H9 (cell line): Measurements from ENCODE around the gene HSPB8. TPM values are rescaled to one million over a fixed set of nuclear protein-coding genes. Genes with fewer than 3 reads are reported as not detected.

Experiments
- DNase-seq: peaks from one replicate; pipeline ENCODE4 v3.0.0-alpha.2; 2017
- H2AFZ ChIP-seq: one replicate; pipeline ENCODE4 v1.6.1; 2013; ENCODE audit warnings: mild to moderate bottlenecking, low read length, control low read depth, moderate library complexity
- H2AK5ac ChIP-seq: 2 replicates; pipeline ENCODE4 v1.6.1; 2013; ENCODE audit warnings: low read length, control low read depth, mixed read lengths; ENCODE audit not compliant: insufficient read length
- H2BK120ac ChIP-seq: one replicate; pipeline ENCODE4 v1.6.1; 2013; ENCODE audit warnings: low read depth, mild to moderate bottlenecking, low read length, control low read depth, inconsistent platforms; ENCODE audit not compliant: poor library complexity, severe bottlenecking
- H2BK12ac ChIP-seq: 2 replicates; pipeline ENCODE4 v1.6.1; 2013; ENCODE audit warnings: low read length, control low read depth, mixed read lengths, low read depth; ENCODE audit not compliant: insufficient read length
- H2BK15ac ChIP-seq: 2 replicates; pipeline ENCODE4 v1.6.1; 2013; ENCODE audit warnings: low read depth, low read length, control low read depth
- H2BK20ac ChIP-seq: one replicate; pipeline ENCODE4 v1.6.1; 2013; ENCODE audit warnings: low read depth, mild to moderate bottlenecking, low read length, control low read depth, inconsistent platforms; ENCODE audit not compliant: poor library complexity, severe bottlenecking
- H2BK5ac ChIP-seq: 2 replicates; pipeline ENCODE4 v1.6.1; 2013; ENCODE audit warnings: low read length, control low read depth, mixed read lengths; ENCODE audit not compliant: insufficient read length
- H3K14ac ChIP-seq: 2 replicates; pipeline ENCODE4 v1.6.1; 2013; ENCODE audit warnings: low read length, control low read depth; ENCODE audit not compliant: insufficient read depth
- H3K18ac ChIP-seq: 2 replicates; pipeline ENCODE4 v1.6.1; 2013; ENCODE audit warnings: low read depth, mild to moderate bottlenecking, mixed read lengths, low read length, control low read depth; ENCODE audit not compliant: insufficient read length
- H3K23ac ChIP-seq: 2 replicates; pipeline ENCODE4 v1.6.1; 2013; ENCODE audit warnings: low read length, control low read depth, mixed read lengths, low read depth; ENCODE audit not compliant: insufficient read length
- H3K23me2 ChIP-seq: 2 replicates; pipeline ENCODE4 v1.6.1; 2013; ENCODE audit warnings: low read depth, mild to moderate bottlenecking, mixed read lengths, low read length, control low read depth; ENCODE audit not compliant: insufficient read length, poor library complexity, severe bottlenecking
- H3K27ac ChIP-seq: 2 replicates; pipeline ENCODE4 v1.5.1; 2013; ENCODE audit warnings: low read length, control low read depth, mixed read lengths, low read depth; ENCODE audit not compliant: insufficient read length
- H3K27me3 ChIP-seq: 2 replicates; pipeline ENCODE4 v1.6.1; 2013; ENCODE audit warnings: low read length, control low read depth, inconsistent platforms; ENCODE audit not compliant: insufficient read depth
- H3K4ac ChIP-seq: 2 replicates; pipeline ENCODE4 v1.6.1; 2013; ENCODE audit warnings: low read depth, mild to moderate bottlenecking, control low read depth, inconsistent platforms, low read length, moderate library complexity
- H3K4me1 ChIP-seq: 2 replicates; pipeline ENCODE4 v1.6.1; 2013; ENCODE audit warnings: low read length, control low read depth, inconsistent platforms; ENCODE audit not compliant: insufficient read depth
- H3K4me2 ChIP-seq: 2 replicates; pipeline ENCODE4 v1.6.1; 2013; ENCODE audit warnings: low read length, control low read depth, mixed read lengths; ENCODE audit not compliant: insufficient read length, insufficient read depth
- H3K56ac ChIP-seq: 2 replicates; pipeline ENCODE4 v1.6.1; 2013; ENCODE audit warnings: low read depth, mild to moderate bottlenecking, mixed read lengths, low read length, control low read depth; ENCODE audit not compliant: insufficient read length
- H3K79me1 ChIP-seq: 2 replicates; pipeline ENCODE4 v1.6.1; 2013; ENCODE audit warnings: low read depth, mild to moderate bottlenecking, moderate library complexity, low read length, control low read depth, inconsistent platforms; ENCODE audit not compliant: insufficient read depth, poor library complexity, severe bottlenecking
- H3K79me2 ChIP-seq: 2 replicates; pipeline ENCODE4 v1.6.1; 2013; ENCODE audit warnings: low read length, control low read depth, inconsistent platforms; ENCODE audit not compliant: insufficient read depth
- H3K9ac ChIP-seq: 2 replicates; pipeline ENCODE4 v1.6.1; 2013; ENCODE audit warnings: low read length, control low read depth, mixed read lengths; ENCODE audit not compliant: insufficient read length; ENCODE audit errors: extremely low read depth
- H3K9me3 ChIP-seq: one replicate; pipeline ENCODE4 v1.6.1; 2013; ENCODE audit warnings: low read depth, low read length, inconsistent platforms; ENCODE audit not compliant: control insufficient read depth
- H3T11ph ChIP-seq: one replicate; pipeline ENCODE4 v1.6.1; 2013; ENCODE audit warnings: mild to moderate bottlenecking, low read length, control low read depth, inconsistent platforms
- H4K20me1 ChIP-seq: one replicate; pipeline ENCODE4 v1.6.1; 2013; ENCODE audit not compliant: control insufficient read depth, insufficient read length, insufficient read depth
- H4K5ac ChIP-seq: 2 replicates; pipeline ENCODE4 v1.6.1; 2013; ENCODE audit warnings: low read depth, mild to moderate bottlenecking, mixed read lengths, low read length, control low read depth; ENCODE audit not compliant: insufficient read length
- H4K8ac ChIP-seq: replicated peaks from 2 replicates; pipeline ENCODE4 v1.6.1; 2013; ENCODE audit warnings: low read length, control low read depth, mixed read lengths, low read depth; ENCODE audit not compliant: insufficient read length
- H4K91ac ChIP-seq: 2 replicates; pipeline ENCODE4 v1.6.1; 2013; ENCODE audit warnings: low read depth, mild to moderate bottlenecking, moderate library complexity, mixed read lengths, low read length, control low read depth; ENCODE audit not compliant: insufficient read length
- H3K27ac Mint-ChIP-seq, 3 experiments: 2 replicates in 2 of 3; 3 replicates in 1 of 3; pipeline ENCODE4 v1.8.0; 2020 to 2021; ENCODE audit warnings: mixed read lengths in 3 of 3, mild to moderate bottlenecking in 1 of 3, moderate library complexity in 1 of 3
- H3K27me3 Mint-ChIP-seq: 2 replicates; pipeline ENCODE4 v1.8.0; 2021; ENCODE audit warnings: low read depth, mild to moderate bottlenecking, moderate library complexity, mixed read lengths
- H3K36me3 Mint-ChIP-seq, 3 experiments: 2 replicates in 2 of 3; 3 replicates in 1 of 3; pipeline ENCODE4 v1.8.0; 2020 to 2021; ENCODE audit warnings: low read depth in 3 of 3, mixed read lengths in 3 of 3; ENCODE audit not compliant: insufficient read depth in 1 of 3
- H3K4me1 Mint-ChIP-seq, 2 experiments: 2 replicates each; pipeline ENCODE4 v1.8.0; 2020; ENCODE audit warnings: mixed read lengths in 2 of 2
- H3K4me3 Mint-ChIP-seq, 2 experiments: 2 replicates in 1 of 2; 3 replicates in 1 of 2; pipeline ENCODE4 v1.8.0; 2020 to 2021; ENCODE audit warnings: mild to moderate bottlenecking in 2 of 2, mixed read lengths in 2 of 2, moderate library complexity in 1 of 2
- H3K9me3 Mint-ChIP-seq, 2 experiments: 2 replicates in 1 of 2; 3 replicates in 1 of 2; pipeline ENCODE4 v1.8.0; 2020; ENCODE audit warnings: mild to moderate bottlenecking in 2 of 2, mixed read lengths in 2 of 2, moderate library complexity in 1 of 2
- CTCF ChIP-seq: fragments of 200-600 bp; sonication (generic); conservative IDR thresholded peaks from 3 replicates; pipeline ENCODE4 v1.8.0; 2021; ENCODE audit warnings: antibody characterized with exemption, mild to moderate bottlenecking
- WGBS: extraction: QIAGEN DNeasy Blood & Tissue Kit; methylation state at CpG from one replicate; pipeline ENCODE4 v1.1.7; 2013; ENCODE audit warnings: missing lambda C conversion rate, low lambda C conversion rate, mixed read lengths; ENCODE audit not compliant: insufficient read length; ENCODE audit errors: extremely low coverage; 5-methylcytosine and 5-hydroxymethylcytosine counted together
- total RNA-seq: library from RNA; stranded (reverse); gene quantifications from 2 replicates; pipeline ENCODE4 v1.2.1, GENCODE V29; 2021

Gene HSPB8
- total RNA-seq, 1 experiment from 2014 or later, result 3.0 TPM

- Histone ChIP-seq H3K23ac (no peak overlapping the region), H2AK5ac (no peak overlapping the region), H3K14ac (no peak overlapping the region), H3K4me2 (no peak overlapping the region), H2BK20ac (no peak overlapping the region), H4K91ac (no peak overlapping the region), H3K56ac (no peak overlapping the region), H2BK12ac (no peak overlapping the region), H3K27ac (no peak overlapping the region), H4K8ac (no peak overlapping the region), H3K27me3 (no peaks in the 10 kb centered on the region), H2BK15ac (no peak overlapping the region), H3K9me3 (no peaks in the 10 kb centered on the region), H3K9ac (no peak overlapping the region), H3K4ac (no peak overlapping the region), H3T11ph (no peak overlapping the region), H3K79me1 (no peaks in the 10 kb centered on the region), H3K23me2 (no peaks in the 10 kb centered on the region), H2BK5ac (no peak overlapping the region), H4K5ac (no peak overlapping the region), H2BK120ac (no peak overlapping the region), H4K20me1 (no peaks in the 10 kb centered on the region), H3K79me2 (no peaks in the 10 kb centered on the region), H3K18ac (no peak overlapping the region), H2AFZ (no peak overlapping the region), H3K4me1 (peaks cover 2% of the 10 kb centered on the region; the same call in 1 of the 2 replicates)
- H3K4me1 Mint-ChIP-seq, result peaks cover 18 to 28% of the 10 kb centered on the region in 2 experiments
- no peaks in the 10 kb centered on the region for H3K27me3 Mint-ChIP-seq
- WGBS, result no CpG with 5 or more reads among the region's 9 CpGs
- no peak for TF ChIP-seq CTCF
- H3K36me3 Mint-ChIP-seq, result peaks cover 0 to 1% (median 0%) of the 10 kb centered on the region in 3 experiments; a peak in 2 of 7 replicates
- H3K4me3 Mint-ChIP-seq, result no peak overlapping the region
- no peak overlapping the region for H3K27ac Mint-ChIP-seq
- H3K9me3 Mint-ChIP-seq, result no peaks in the 10 kb centered on the region
- DNase-seq, result no peak
Measured at GRCh38 chr12:119241580-119242169, 62.9 kb downstream of the HSPB8 start.

Other genes starting within 250 kb of the HSPB8 start
- 1.1 and 1.4 TPM in 2 replicates for gene SRRM4, start 197.4 kb upstream of the HSPB8 start, total RNA-seq
- gene CCDC60, start 155.8 kb downstream of the HSPB8 start, total RNA-seq, result 0.44 TPM in 1 of 2 replicates, not detected in the other